ENCODE data around the gene HAND1. TPM values are rescaled to one million over a fixed set of nuclear protein-coding genes. Genes with fewer than 3 reads are reported as not detected.

HAND1 gene
- total RNA-seq: under 1 TPM in 2 of 6 donors, not detected in 4; 0.08 to 0.09 TPM
- polyA plus RNA-seq: not detected

DNA sequence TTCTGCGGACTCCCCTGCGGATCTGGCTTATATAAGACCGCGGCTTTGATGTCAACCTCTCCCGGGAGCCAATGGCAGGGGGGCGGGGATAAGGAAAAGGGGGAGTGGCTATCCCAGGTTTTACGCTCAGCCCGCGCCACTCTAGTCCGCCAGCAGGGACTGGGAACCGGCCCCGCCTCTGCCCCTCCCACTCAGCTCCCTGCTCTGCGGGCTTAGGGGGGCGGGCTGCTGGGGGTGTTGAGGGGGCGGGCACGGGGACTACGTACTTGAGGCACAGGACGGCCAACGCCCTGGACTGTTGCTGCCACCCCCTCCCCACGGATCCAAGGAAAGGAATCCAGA, at the start of gene HAND1:
HAND1 (minus strand) TSS at position 4 of the 342 bp plus-strand sequence. CDS start 219 bp downstream, outside the sequence.
- H3K4me3 ChIP-seq: peak within 1 kb of the TSS; percentile 6 to 43 (median 23)
- TF ChIP-seq, protein P1, sequence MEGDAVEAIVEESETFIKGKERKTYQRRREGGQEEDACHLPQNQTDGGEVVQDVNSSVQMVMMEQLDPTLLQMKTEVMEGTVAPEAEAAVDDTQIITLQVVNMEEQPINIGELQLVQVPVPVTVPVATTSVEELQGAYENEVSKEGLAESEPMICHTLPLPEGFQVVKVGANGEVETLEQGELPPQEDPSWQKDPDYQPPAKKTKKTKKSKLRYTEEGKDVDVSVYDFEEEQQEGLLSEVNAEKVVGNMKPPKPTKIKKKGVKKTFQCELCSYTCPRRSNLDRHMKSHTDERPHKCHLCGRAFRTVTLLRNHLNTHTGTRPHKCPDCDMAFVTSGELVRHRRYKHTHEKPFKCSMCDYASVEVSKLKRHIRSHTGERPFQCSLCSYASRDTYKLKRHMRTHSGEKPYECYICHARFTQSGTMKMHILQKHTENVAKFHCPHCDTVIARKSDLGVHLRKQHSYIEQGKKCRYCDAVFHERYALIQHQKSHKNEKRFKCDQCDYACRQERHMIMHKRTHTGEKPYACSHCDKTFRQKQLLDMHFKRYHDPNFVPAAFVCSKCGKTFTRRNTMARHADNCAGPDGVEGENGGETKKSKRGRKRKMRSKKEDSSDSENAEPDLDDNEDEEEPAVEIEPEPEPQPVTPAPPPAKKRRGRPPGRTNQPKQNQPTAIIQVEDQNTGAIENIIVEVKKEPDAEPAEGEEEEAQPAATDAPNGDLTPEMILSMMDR (IDR thresholded peaks at IDR 0.05): no peak
- WGBS, 2 donors: 2 to 3% methylated on average over 19 to 20 of the region's 20 CpGs
- intact Hi-C loops (cut with DNase I): loop anchor here in 1 of 3 donors (10.0 kb wide), 1 partner anchor 147 kb away; no protein-coding TSS in a partner anchor
- ATAC-seq (peak; percentile 81 to 93 (median 86)), FAIRE-seq (no peak), DNase-seq (peak; percentile 52 to 78 (median 66))
- H3K36me3 ChIP-seq: no peaks in the 10 kb centered on the region
- H3K4me1 ChIP-seq: peaks cover 0 to 11% (median 3%) of the 10 kb centered on the region in 3 donors
- H3K27ac ChIP-seq: no peak within 1 kb of the TSS
- no peaks in the 10 kb centered on the region for H3K9me3 ChIP-seq
- peaks cover 13 to 73% (median 35%) of the 10 kb centered on the region in 4 donors for H3K27me3 ChIP-seq

DNA sequence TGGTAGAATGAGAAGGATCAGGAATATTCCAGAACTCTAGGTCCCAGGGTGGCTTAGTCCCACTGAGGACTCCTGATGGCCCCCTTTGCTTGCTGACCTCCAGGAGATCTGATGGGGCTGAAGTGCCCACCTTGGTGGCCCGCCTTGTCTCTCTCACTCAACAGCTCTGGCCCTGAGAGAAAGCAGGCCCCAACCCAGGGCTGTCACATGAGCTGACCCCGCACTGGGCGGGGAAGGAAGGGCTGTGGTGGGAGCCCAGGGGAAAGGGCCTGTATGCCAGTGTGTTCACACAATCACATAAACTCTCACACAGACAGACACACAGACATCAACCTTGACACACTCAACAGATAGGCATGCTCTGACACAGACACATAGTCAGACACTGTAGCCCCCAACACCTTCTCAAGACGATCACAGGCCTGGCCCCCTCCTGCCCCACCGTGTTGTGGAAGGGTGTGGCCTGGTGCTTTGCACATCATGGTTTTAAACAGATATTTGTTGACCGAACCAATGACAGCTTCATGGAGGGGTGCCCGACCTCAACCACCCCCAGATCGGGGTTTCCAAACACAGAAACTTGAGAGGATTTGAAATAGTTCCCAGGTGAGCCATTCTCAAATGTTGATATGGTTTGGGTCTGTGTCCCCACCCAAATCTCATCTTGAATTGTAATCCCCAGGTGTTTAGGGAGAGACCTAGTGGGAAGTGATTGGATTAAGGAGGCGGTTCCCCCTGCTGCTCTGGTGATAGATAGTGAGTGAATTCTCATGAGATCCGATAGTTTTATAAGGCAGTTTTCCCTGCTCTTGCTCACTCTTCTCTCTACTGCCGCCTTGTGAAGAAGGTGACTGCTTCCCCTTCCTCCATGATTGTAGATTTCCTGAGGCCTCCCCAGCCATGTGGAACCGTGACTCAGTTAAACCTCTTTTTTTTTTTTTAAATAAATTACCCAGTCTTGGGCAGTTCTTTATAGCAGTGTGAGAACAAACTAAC, 48.5 kb upstream of the HAND1 start:
- Histone ChIP-seq H3K36me3 (no peaks in the 10 kb centered on the region), H3K4me1 (no peaks in the 10 kb centered on the region), H3K27me3 (no peaks in the 10 kb centered on the region), H3K9me3 (no peaks in the 10 kb centered on the region), H3K27ac (no peak overlapping the region), H3K4me3 (no peak overlapping the region)
- WGBS, 2 donors: 81 to 84% methylated on average over 12 of the region's 12 CpGs
- no peak for ATAC-seq
- TF ChIP-seq, protein P1 (IDR thresholded peaks at IDR 0.05): no peak
- intact Hi-C loops (cut with DNase I): no loop called here
- FAIRE-seq: no peak
- no peak for DNase-seq

- TF ChIP-seq, protein P1 (IDR thresholded peaks at IDR 0.05): no peak
- intact Hi-C loops (cut with DNase I): no loop called here
- DNase-seq (no peak), FAIRE-seq (no peak), ATAC-seq (no peak)
- H3K27me3 ChIP-seq: no peaks in the 10 kb centered on the region
- no peaks in the 10 kb centered on the region for H3K36me3 ChIP-seq
- 66 to 81% methylated on average over 2 of the region's 2 CpGs for WGBS, 2 donors
- no peak overlapping the region for H3K4me3 ChIP-seq
- no peaks in the 10 kb centered on the region for H3K9me3 ChIP-seq
- no peak overlapping the region for H3K27ac ChIP-seq
- no peaks in the 10 kb centered on the region for H3K4me1 ChIP-seq
These were observed 46.8 kb upstream of the HAND1 start for GRCh38 chr5:154524859-154525258.

- 72 to 80% methylated on average over 4 of the region's 4 CpGs for WGBS, 2 donors
- Histone ChIP-seq H3K27ac (no peak overlapping the region), H3K4me3 (no peak overlapping the region), H3K9me3 (no peaks in the 10 kb centered on the region), H3K27me3 (no peaks in the 10 kb centered on the region), H3K4me1 (no peaks in the 10 kb centered on the region), H3K36me3 (no peaks in the 10 kb centered on the region)
- no peak for DNase-seq
- ATAC-seq: no peak
- TF ChIP-seq, protein P1 (IDR thresholded peaks at IDR 0.05): no peak
- intact Hi-C loops (cut with DNase I): no loop called here
- FAIRE-seq: no peak
These were observed 46.2 kb upstream of the HAND1 start for GRCh38 chr5:154524181-154524580.

DNA sequence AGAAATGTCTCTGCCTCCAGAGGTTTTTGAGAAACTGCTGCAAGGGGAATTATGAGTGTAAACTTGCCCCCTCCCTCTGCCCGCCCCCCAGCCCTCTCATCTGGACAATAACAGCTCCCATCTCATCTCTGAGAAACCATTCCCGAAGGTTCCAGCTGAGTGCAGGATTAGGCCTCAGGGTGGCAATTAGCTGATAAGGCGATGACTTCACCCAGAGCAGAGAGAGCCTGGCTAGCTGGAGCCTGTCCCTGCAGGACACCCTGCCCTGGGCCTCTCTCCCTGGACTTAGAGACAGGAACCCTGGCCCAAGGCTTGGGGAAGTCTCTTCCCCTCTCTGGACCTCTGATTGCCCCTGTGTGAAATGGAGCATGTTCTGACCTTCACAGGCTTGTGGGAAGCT, 45.7 kb upstream of the HAND1 start:
- ATAC-seq (peak in 1 of 4 donors; percentile 39), FAIRE-seq (no peak), DNase-seq (no peak)
- no peaks in the 10 kb centered on the region for H3K36me3 ChIP-seq
- H3K4me1 ChIP-seq: no peaks in the 10 kb centered on the region
- 57 to 60% methylated on average over 3 of the region's 3 CpGs for WGBS, 2 donors
- H3K4me3 ChIP-seq: no peak overlapping the region
- TF ChIP-seq, protein P1 (IDR thresholded peaks at IDR 0.05): no peak
- intact Hi-C loops (cut with DNase I): no loop called here
- H3K9me3 ChIP-seq: no peaks in the 10 kb centered on the region
- no peaks in the 10 kb centered on the region for H3K27me3 ChIP-seq
- H3K27ac ChIP-seq: no peak overlapping the region

Data from pancreas (tissue), 10 donors.